Caco-2 (cell line): ENCODE data around the gene KIAA1671. TPM values are rescaled to one million over a fixed set of nuclear protein-coding genes. Genes with fewer than 3 reads are reported as not detected.

Experiments used
- BruUV-seq: library from RNA; stranded (reverse); fragments of 400-500 nt; replicated peaks from 2 replicates; lab custom pipeline; 2021; lab: Mats Ljungman, UMichigan
- CTCF ChIA-PET: fragments of 300-600 bp; sonication (Branson Sonifier 250); formaldehyde crosslinking; loops from one replicate; lab custom pipeline; 2022; ENCODE audit warnings: antibody characterized with exemption; lab: Charles Lee
- POLR2A ChIA-PET: fragments of 300-600 bp; sonication (Branson Sonifier 250); formaldehyde crosslinking; loops from one replicate; lab custom pipeline; 2022; ENCODE audit warnings: antibody characterized with exemption; lab: Charles Lee
- DNase-seq, 2 experiments: peaks; one replicate each; pipeline versions ENCODE4 v3.0.0 to v3.0.0-alpha.2; 2020 to 2022
- H3K27me3 ChIP-seq: replicated peaks from 2 replicates; pipeline ENCODE4 v1.6.0; 2011; ENCODE audit warnings: low read length; ENCODE audit not compliant: control insufficient read depth, insufficient read depth
- H3K36me3 ChIP-seq: 2 replicates; pipeline ENCODE4 v1.5.1; 2011; ENCODE audit warnings: low read length; ENCODE audit not compliant: control insufficient read depth, insufficient read depth
- H3K4me1 ChIP-seq: fragments of 250-450 bp; sonication (Bioruptor Pico); 2 replicates; pipeline ENCODE4 v1.5.1; 2020; ENCODE audit warnings: mild to moderate bottlenecking
- H3K4me3 ChIP-seq: 2 replicates; pipeline ENCODE4 v1.5.1; 2011; ENCODE audit warnings: low read depth, mild to moderate bottlenecking, control low read depth, low read length
- H3K9me3 ChIP-seq: fragments of 250-450 bp; sonication (Bioruptor Pico); 2 replicates; pipeline ENCODE4 v1.5.1; 2020; ENCODE audit warnings: mild to moderate bottlenecking, moderate library complexity
- H3K27ac Mint-ChIP-seq: one replicate; pipeline ENCODE4 v1.8.0; 2022; ENCODE audit warnings: mixed read lengths; ENCODE audit not compliant: unreplicated experiment
- H3K27me3 Mint-ChIP-seq: one replicate; pipeline ENCODE4 v1.8.0; 2022; ENCODE audit warnings: mixed read lengths; ENCODE audit not compliant: insufficient read depth, unreplicated experiment
- H3K36me3 Mint-ChIP-seq: one replicate; pipeline ENCODE4 v1.8.0; 2022; ENCODE audit warnings: mild to moderate bottlenecking, mixed read lengths; ENCODE audit not compliant: insufficient read depth, unreplicated experiment
- H3K4me1 Mint-ChIP-seq: one replicate; pipeline ENCODE4 v1.8.0; 2022; ENCODE audit warnings: low read depth, mixed read lengths; ENCODE audit not compliant: unreplicated experiment
- H3K4me3 Mint-ChIP-seq: one replicate; pipeline ENCODE4 v1.8.0; 2022; ENCODE audit warnings: mild to moderate bottlenecking, moderate library complexity, mixed read lengths; ENCODE audit not compliant: unreplicated experiment
- H3K9me3 Mint-ChIP-seq: one replicate; pipeline ENCODE4 v1.8.0; 2022; ENCODE audit warnings: mixed read lengths; ENCODE audit not compliant: unreplicated experiment
- intact Hi-C: fragments of 100-400 bp; cut with micrococcal nuclease; formaldehyde crosslinking; loops from one replicate; pipeline ENCODE4 v1.10.0; 2022; ENCODE audit not compliant: unreplicated experiment
- total RNA-seq: library from RNA; stranded (reverse); gene quantifications from 2 replicates; pipeline ENCODE4 v1.2.3, GENCODE V29; 2022
- TF ChIP-seq, protein P1 (sequence below), 2 experiments: fragments of 200-600 bp in 1 of 2; IDR thresholded peaks; 1 replicate in 1 of 2; 2 replicates in 1 of 2; pipeline versions ENCODE4 v1.5.1 to v1.8.0; 2011 to 2022; ENCODE audit warnings: antibody characterized with exemption in 1 of 2, control low read depth in 1 of 2, inconsistent platforms in 1 of 2, low read depth in 1 of 2, low read length in 1 of 2, mild to moderate bottlenecking in 1 of 2, moderate library complexity in 1 of 2; ENCODE audit not compliant: insufficient read depth in 1 of 2, severe bottlenecking in 1 of 2, unreplicated experiment in 1 of 2

Gene KIAA1671
- total RNA-seq, 1 experiment from 2014 or later, result 28.6 TPM

DNA sequence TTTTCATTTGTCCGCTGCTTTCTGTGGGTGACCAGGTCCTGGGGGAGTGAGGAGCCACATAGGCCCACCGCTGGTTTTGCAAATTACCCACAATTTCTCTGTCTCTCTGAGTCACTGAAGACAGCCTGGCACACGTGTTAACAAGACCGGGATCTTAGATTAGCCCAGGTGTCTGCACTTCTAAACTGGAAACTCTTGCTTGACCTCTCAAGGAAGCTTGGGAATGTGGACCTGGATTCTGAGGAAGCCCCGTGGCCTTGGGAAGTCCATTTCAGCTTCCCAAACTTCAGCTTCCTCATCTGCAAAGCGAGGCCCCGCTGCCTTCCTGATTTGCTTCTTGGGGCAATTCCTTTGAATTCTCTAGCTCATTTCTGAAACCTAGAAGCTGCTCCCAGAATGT, 119.9 kb downstream of the KIAA1671 start:
- Histone ChIP-seq H3K36me3 (no peaks in the 10 kb centered on the region), H3K27me3 (no peaks in the 10 kb centered on the region), H3K4me1 (no peaks in the 10 kb centered on the region), H3K9me3 (no peaks in the 10 kb centered on the region), H3K4me3 (no peak overlapping the region)
- ChIA-PET POLR2A (no interaction called here), CTCF (interaction anchor here (0.6 to 1.6 kb wide), 3 partner anchors 9 to 1135 kb away, joined by 3 to 7 read pairs (median 4); no protein-coding TSS in a partner anchor)
- H3K27ac Mint-ChIP-seq, result no peak overlapping the region
- no TSS peak for BruUV-seq
- H3K9me3 Mint-ChIP-seq, result no peaks in the 10 kb centered on the region
- peaks cover 11% of the 10 kb centered on the region for H3K36me3 Mint-ChIP-seq
- peaks cover 14% of the 10 kb centered on the region for H3K4me1 Mint-ChIP-seq
- intact Hi-C loops, result no loop called here
- TF ChIP-seq, protein P1, sequence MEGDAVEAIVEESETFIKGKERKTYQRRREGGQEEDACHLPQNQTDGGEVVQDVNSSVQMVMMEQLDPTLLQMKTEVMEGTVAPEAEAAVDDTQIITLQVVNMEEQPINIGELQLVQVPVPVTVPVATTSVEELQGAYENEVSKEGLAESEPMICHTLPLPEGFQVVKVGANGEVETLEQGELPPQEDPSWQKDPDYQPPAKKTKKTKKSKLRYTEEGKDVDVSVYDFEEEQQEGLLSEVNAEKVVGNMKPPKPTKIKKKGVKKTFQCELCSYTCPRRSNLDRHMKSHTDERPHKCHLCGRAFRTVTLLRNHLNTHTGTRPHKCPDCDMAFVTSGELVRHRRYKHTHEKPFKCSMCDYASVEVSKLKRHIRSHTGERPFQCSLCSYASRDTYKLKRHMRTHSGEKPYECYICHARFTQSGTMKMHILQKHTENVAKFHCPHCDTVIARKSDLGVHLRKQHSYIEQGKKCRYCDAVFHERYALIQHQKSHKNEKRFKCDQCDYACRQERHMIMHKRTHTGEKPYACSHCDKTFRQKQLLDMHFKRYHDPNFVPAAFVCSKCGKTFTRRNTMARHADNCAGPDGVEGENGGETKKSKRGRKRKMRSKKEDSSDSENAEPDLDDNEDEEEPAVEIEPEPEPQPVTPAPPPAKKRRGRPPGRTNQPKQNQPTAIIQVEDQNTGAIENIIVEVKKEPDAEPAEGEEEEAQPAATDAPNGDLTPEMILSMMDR (IDR thresholded peaks at IDR 0.05; ENCODE audit: insufficient read depth in 1 of 2, low read depth in 1 of 2, low read length in 1 of 2, severe bottlenecking in 1 of 2, unreplicated experiment in 1 of 2), result no peak
- no peak overlapping the region for H3K4me3 Mint-ChIP-seq
- H3K27me3 Mint-ChIP-seq, result no peaks in the 10 kb centered on the region
- no peak for DNase-seq

DNA sequence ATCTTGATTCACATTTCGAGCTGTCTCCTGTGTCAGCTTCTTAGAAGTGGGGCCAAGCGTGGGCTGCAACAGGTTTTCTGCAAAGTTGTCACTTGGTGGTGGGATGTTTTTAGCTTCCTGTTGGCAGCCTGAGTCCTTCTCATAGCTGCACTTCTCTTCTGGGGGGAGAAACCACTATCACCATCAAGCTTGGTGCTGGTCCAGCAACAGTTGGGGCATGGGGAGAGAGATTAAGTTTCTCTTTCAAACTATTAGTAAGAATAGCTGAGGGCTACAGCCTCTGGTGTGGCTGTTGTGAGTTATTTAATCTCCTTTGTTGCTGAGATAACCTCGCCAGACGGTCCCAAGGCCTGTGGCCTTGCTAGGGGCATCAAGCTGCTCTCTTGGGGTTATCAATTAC, 123.8 kb downstream of the KIAA1671 start:
- TF ChIP-seq, protein P1 (IDR thresholded peaks at IDR 0.05; ENCODE audit: insufficient read depth in 1 of 2, low read depth in 1 of 2, low read length in 1 of 2, severe bottlenecking in 1 of 2, unreplicated experiment in 1 of 2), result no peak
- CTCF ChIA-PET, result interaction anchor here (1.6 kb wide), 1 partner anchor 34 kb away, joined by 4 read pairs; no protein-coding TSS in a partner anchor

DNA sequence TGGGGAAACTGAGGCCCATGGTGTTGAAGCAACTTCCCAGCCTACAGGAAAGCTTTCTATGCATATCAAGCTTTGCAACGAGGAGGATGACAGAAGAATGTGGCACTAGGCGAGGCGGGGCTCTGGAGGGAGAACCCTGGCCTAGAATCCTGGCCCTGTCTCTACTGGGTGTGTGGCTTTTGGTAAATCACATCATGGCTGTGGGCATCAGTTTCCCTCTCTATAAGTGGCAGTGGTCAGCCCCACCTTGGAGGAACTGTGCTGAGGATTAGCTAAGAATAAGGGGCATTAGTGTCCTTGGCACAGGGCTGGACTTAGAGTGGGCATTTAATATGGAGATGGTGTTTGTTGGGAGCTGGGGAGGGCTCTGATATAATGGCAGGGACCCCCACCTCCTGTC, 124.5 kb downstream of the KIAA1671 start:
- CTCF ChIA-PET, result interaction anchor here (1.6 kb wide), 1 partner anchor 33 kb away, joined by 4 read pairs; no protein-coding TSS in a partner anchor
- H3K9me3 ChIP-seq, result no peaks in the 10 kb centered on the region
- intact Hi-C loops, result no loop called here
- Mint-ChIP-seq H3K27ac (no peak overlapping the region), H3K36me3 (peaks cover 13% of the 10 kb centered on the region), H3K9me3 (no peaks in the 10 kb centered on the region), H3K27me3 (no peaks in the 10 kb centered on the region), H3K4me3 (no peak overlapping the region), H3K4me1 (no peaks in the 10 kb centered on the region)
- H3K4me1 ChIP-seq, result no peaks in the 10 kb centered on the region
- no peaks in the 10 kb centered on the region for H3K27me3 ChIP-seq
- TF ChIP-seq, protein P1 (IDR thresholded peaks at IDR 0.05; ENCODE audit: insufficient read depth in 1 of 2, low read depth in 1 of 2, low read length in 1 of 2, severe bottlenecking in 1 of 2, unreplicated experiment in 1 of 2), result no peak
- no peaks in the 10 kb centered on the region for H3K36me3 ChIP-seq
- H3K4me3 ChIP-seq, result no peak overlapping the region
- DNase-seq, result no peak
- BruUV-seq, result no TSS peak
- POLR2A ChIA-PET, result interaction anchor here (0.6 kb wide), 1 partner anchor 155 kb away, joined by 3 read pairs; no protein-coding TSS in a partner anchor

More for the DNA sequence above, 123.8 kb downstream of the KIAA1671 start:
- Mint-ChIP-seq H3K36me3 (peaks cover 8% of the 10 kb centered on the region), H3K9me3 (no peaks in the 10 kb centered on the region), H3K4me1 (peaks cover 6% of the 10 kb centered on the region), H3K27me3 (no peaks in the 10 kb centered on the region), H3K27ac (no peak overlapping the region), H3K4me3 (no peak overlapping the region)
- no peaks in the 10 kb centered on the region for H3K4me1 ChIP-seq
- no peaks in the 10 kb centered on the region for H3K9me3 ChIP-seq
- intact Hi-C loops, result no loop called here
- H3K4me3 ChIP-seq, result no peak overlapping the region
- DNase-seq, result no peak
- H3K36me3 ChIP-seq, result no peaks in the 10 kb centered on the region
- no peaks in the 10 kb centered on the region for H3K27me3 ChIP-seq
- POLR2A ChIA-PET, result no interaction called here
- BruUV-seq, result no TSS peak
